Measurements from ENCODE around the gene DPM1.

The DPM1 gene

GRCh38 chr20:50957798-50958614 lies at the start of gene DPM1:
Gene DPM1, minus strand, starts transcription at chr20:50958532. Its CDS starts 9 bp downstream, at chr20:50958523.
- peak; percentile 90 for DNase-seq (ENCODE audit: low read depth)
- TF ChIP-seq CTCF (conservative IDR thresholded peaks at IDR 0.05; ENCODE audit: control insufficient read depth, insufficient read depth, low read depth, low read length) = no peak
- H3K4me3 ChIP-seq (ENCODE audit: control insufficient read depth, low read depth, low read length) = peak within 1 kb of the TSS; percentile 94

GRCh38 chr20:51005214-51005613 lies 46.9 kb upstream of the DPM1 start:
- DNase-seq (ENCODE audit: low read depth) = no peak

GRCh38 chr20:51004781-51005180 lies 46.4 kb upstream of the DPM1 start:
- no peak for DNase-seq (ENCODE audit: low read depth)
- no peak for TF ChIP-seq CTCF (conservative IDR thresholded peaks at IDR 0.05; ENCODE audit: control insufficient read depth, insufficient read depth, low read depth, low read length)
- no peak overlapping the region for H3K4me3 ChIP-seq (ENCODE audit: control insufficient read depth, low read depth, low read length)

More at GRCh38 chr20:51005214-51005613, 46.9 kb upstream of the DPM1 start:
- no peak for TF ChIP-seq CTCF (conservative IDR thresholded peaks at IDR 0.05; ENCODE audit: control insufficient read depth, insufficient read depth, low read depth, low read length)
- no peak overlapping the region for H3K4me3 ChIP-seq (ENCODE audit: control insufficient read depth, low read depth, low read length)

- no peak overlapping the region for H3K4me3 ChIP-seq (ENCODE audit: control insufficient read depth, low read depth, low read length)
- no peak for DNase-seq (ENCODE audit: low read depth)
- no peak for TF ChIP-seq CTCF (conservative IDR thresholded peaks at IDR 0.05; ENCODE audit: control insufficient read depth, insufficient read depth, low read depth, low read length)
Observed at GRCh38 chr20:51004305-51004727, 46.0 kb upstream of the DPM1 start.

GRCh38 chr20:51003753-51004152 lies 45.4 kb upstream of the DPM1 start:
- no peak for DNase-seq (ENCODE audit: low read depth)
- H3K4me3 ChIP-seq (ENCODE audit: control insufficient read depth, low read depth, low read length) = no peak overlapping the region
- no peak for TF ChIP-seq CTCF (conservative IDR thresholded peaks at IDR 0.05; ENCODE audit: control insufficient read depth, insufficient read depth, low read depth, low read length)

- no peak for DNase-seq (ENCODE audit: low read depth)
- TF ChIP-seq CTCF (conservative IDR thresholded peaks at IDR 0.05; ENCODE audit: control insufficient read depth, insufficient read depth, low read depth, low read length) = no peak
- no peak overlapping the region for H3K4me3 ChIP-seq (ENCODE audit: control insufficient read depth, low read depth, low read length)
Observed at GRCh38 chr20:51002633-51003032, 44.3 kb upstream of the DPM1 start.

All from fibroblast of mammary gland (primary cell).